NCI-H510A treated with DMSO at 0.1 percent for 48 hours (cell line): ENCODE results near the gene STK10.

Experiments
- DNase-seq: peaks from one replicate; lab custom pipeline; 2025; lab: John Stamatoyannopoulos, UW

Gene STK10

DNA sequence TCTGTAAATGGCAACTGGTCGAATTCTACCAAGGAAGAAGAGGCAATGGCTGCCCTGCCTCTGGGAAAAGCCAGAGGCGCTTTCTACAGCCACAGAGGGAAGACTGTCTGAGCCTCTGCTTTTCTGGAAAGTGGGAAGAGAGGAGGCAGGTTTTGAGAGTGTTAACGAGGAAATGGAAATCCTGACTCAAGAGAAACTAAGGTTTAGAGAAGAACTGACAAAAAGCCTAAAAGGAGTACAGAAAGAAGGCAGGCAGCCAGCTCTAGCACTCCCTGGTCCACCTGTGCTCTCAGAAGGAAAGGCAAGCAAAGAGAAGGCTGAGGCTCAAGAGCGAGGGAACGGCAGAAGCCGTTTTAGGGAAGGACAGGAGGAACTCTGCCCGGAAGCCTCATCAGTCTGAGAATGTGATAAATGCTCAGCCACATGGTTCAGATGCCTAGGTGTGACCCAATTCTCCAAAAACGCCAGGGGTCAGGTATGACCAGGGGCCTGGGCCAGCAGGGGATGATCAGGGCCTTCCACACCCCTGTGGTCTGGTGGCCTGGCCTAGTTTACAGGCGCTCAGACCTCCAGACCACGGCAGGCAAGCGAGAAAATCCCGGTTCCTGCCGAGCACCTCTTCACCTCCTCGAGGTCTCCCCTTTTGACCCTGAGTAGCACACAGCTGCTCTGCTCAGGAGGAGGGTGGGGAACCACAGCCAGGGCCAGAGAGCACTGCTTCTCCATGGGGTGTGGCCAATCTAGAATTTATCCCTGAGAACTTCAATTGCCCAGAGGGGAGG, 101.6 kb downstream of the STK10 start:
- no peak for DNase-seq

DNA sequence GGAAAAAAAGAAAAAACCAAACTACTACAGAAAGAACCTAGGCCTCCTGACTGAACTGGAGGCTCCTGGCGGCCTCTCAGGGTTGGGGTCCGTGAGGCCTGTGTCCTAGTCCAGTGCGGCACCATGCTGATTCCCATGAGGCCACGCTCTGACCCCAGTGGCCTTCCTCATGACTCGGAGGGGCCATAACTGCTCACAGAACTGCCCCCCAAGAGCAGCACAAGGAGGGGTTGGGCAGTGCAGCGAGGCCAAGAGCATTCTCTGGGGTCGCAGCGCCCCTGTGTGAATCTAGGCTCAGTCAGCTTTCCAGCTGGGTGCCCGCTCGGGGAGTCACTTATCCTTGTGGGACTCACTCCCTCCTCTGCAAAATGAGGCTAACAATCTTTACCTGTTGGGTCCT, 102.3 kb downstream of the STK10 start:
- no peak for DNase-seq

GRCh38 chr5:172082180-172082579, 105.8 kb downstream of the STK10 start:
- DNase-seq: no peak

- no peak for DNase-seq
Observed at GRCh38 chr5:172079876-172080275, 108.1 kb downstream of the STK10 start.

GRCh38 chr5:172078726-172079345, 109.2 kb downstream of the STK10 start:
- no peak for DNase-seq

DNA sequence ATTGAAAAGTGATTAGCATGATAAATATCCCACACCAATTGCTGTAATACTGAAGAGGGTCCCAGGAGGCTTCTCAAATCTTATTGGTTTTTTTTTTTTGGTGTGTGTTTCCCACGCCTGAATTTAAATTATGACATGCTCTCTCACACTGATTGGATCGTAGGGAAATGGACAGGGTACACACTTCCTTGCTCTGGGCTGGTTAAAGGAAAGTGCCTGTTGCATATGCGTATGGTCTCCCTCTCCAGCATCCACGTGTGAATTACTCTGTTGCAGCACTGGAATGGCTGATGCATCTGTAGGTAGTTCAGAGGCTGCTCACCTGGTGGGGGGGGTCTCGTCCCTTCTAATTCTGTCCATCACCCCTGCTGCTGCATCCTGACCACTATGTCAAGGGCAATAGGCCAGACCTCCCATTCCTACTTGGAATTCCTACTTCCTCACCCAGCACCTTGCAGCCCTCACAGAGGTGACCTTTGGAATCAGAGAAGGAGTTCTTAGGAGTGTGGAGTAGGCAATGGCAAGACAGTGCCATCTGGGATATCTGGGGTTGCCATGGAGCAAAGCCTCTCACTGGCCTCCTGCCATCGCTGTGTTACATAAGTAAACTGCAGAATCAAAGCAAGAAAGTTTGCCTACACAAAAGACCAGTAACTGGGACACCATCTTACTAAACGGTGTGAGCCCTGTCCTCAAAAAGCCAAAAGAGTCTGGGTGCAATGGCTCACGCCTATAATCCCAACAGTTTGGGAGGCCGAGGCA, 110.2 kb downstream of the STK10 start:
- no peak for DNase-seq

GRCh38 chr5:172076761-172077244, 111.2 kb downstream of the STK10 start:
- no peak for DNase-seq

DNA sequence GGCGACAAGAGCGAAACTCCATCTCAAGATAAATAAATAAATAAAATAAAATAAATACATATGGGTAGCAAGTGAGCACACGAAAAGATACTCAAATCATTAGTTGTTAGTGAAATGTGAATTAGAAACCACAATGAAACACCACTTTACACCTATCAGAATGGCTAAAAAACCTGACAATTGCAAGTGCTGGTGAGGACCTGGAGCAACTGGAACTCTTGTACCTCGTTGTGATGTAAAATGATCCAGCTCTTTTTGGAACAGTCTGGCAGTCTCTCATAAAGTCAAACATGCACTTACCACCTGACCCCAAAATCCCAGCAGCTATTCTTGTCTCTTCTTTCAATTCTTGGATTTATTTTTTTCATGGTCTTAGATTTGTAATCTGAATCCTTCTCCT, 112.4 kb downstream of the STK10 start:
- DNase-seq: no peak

DNA sequence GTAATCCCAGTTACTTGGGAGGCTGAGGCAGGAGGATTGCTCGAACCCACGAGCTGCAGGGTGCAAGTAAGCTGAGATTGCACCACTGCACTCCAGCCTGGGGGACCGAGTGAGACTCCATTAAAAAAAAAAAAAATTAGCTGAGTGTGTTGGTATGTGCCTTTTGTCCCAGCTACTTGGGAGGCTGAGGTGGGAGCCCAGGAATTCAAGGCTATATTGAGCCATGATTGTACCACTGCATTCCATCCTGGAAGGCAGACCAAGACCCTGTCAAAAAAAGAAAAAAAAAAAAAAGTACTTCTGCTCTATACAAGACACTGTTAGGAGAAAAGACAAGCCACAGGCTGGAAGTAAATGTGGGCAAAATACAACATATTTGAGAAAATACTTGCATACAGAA, 113.1 kb downstream of the STK10 start:
- no peak for DNase-seq

- DNase-seq: no peak
Observed at GRCh38 chr5:172071309-172071875, 116.6 kb downstream of the STK10 start.

- DNase-seq: no peak
Observed at GRCh38 chr5:172065431-172066065, 122.5 kb downstream of the STK10 start.

DNA sequence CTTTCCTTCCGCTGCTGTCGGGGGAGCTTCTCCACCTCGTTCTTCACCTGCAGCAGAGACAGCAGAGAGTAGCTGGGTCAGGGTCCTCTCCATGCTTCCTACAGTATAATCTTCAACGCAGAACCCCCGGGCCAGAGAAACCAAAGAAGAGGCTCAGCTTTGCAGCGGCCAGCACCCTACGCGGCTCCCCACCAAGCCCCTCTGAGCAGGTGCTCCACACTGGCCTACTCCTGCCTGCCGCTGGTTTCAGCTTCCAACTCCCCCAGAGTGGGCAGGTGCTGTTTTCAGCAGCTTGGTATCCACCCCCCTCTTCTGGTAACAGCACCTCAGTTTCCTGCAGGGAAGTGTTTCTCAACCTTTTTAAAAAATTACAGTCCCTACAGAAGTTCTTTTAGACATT, 123.3 kb downstream of the STK10 start:
- DNase-seq: no peak

DNA sequence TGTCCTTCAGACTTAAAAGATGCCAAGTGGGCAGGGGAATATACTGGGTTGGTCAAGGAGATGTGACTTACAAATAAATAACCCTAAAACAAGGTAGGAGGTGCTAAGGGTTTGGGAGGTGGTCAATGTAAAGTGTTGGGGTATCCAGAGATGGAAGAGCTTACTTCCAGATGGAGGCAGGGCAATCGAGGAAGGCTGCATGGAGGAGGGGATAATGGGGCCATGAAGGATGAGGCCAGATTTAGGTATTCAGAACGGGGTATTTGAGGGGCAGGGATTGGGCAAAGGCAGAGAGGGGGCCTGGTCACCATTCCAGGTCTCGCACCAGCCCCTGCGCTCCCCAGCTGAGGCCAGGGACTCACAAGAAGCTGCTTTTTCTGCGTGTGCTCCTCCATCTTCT, 123.7 kb downstream of the STK10 start:
- DNase-seq: no peak

DNA sequence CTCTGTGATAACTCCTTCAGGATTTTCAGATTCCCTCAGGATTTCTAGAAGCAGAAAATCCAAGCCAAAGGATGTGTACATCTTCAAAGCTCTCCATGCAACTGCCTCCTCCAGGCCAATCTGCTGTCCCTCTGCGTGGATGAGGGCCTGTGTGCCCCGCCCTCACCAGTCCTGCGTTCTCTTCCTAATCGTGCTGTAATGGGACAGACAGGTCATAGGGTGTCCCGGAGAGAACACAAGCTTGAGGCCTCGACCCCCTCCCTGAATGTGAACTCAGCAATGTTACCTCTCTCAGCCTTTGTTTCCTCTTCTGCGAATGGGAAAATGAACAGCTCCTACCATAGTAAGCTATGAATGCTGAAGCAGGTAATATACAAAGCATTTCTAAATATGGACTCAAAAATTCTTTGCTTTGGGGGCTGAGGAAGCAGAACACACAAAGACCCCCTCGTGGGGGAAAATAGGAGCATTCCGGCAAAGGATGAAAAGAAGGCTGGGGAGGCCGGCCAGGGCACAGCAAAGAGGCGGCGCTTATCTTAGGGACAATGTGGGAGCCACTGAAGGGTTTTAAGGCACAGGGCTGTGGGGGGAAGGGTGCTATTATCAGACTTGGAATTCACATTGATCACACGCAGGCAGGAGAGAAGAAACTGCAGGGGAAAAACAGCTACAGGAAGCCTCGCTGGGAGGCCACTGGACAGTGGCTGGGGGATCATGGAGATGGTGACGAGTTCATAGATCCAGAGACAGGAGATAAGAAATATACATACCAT, 124.4 kb downstream of the STK10 start:
- DNase-seq: no peak

DNA sequence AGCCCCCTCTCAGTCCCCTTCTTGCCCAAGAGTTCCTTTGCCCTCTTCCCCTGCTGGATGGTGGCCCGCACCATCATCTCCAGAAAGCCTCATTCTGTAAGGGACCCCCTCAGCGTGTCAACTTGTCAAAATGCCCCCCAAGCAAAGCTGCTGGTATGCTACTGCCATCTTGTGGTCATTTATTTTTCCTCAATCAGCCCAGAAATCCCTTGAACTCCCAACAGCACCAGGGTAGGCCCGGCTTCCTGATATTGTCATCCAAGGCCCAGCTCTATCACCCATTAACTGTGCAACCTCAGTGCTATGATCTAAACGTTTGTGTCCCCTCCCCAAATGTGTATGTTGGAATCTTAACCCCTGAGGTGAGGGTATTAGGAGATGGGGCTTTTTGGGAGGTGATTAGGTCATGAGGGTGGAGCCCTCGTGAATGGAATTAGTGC, 128.3 kb downstream of the STK10 start:
- peak; percentile 6 for DNase-seq

GRCh38 chr5:172058088-172058487, 129.9 kb downstream of the STK10 start:
- DNase-seq: no peak

DNA sequence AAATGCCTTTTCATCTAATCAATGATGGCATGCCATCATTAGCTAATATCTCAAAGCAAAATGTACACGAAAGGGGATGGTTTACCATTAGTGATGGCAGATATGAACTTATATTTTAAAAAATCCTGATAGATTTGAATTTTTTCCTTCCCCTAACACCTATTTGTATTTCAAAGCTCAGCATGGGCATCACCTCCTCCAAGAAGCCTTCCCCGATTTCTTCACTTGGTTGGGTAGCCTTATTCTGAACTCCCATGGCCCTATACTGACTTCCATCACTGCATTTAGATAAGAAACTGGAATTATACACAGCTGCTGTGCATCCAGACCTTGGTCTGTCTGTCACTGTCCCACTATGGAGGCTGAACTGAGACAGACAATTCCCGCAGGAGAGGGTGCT, 132.0 kb downstream of the STK10 start:
- no peak for DNase-seq

- no peak for DNase-seq
Observed at GRCh38 chr5:172055421-172055820, 132.6 kb downstream of the STK10 start.

DNA sequence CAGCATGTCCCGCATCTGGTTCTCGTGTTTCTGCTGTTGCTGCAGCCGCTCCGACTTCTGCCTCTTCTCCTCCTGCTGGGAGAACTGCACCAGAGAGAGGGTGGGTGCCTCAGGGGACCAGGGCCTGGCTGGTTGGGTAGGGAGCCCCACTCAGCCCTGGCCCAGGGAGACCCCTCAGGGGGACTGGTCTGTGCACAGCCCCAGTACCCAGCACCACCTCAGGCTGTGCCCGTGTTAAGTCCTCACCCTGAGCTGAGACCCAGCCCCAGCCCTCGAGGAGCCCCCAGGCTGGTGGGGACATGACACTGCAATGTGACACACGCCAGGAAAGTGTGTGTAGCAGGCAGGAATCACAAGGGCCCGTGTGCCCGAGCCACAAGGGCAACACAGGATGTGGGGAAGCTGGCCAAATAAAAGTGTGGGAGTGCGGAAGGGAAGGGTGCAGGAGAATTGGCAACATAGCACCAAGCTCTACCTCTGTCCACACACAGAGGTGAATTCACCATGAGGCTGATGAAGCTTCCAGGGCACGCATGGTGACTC, 133.3 kb downstream of the STK10 start:
- DNase-seq: no peak

- DNase-seq: no peak
Observed at GRCh38 chr5:172052450-172053236, 135.4 kb downstream of the STK10 start.
